IPS-NIHi7 (cell line): ENCODE results near the gene CRYGA.
"Not testable (repeated sequence)": the region's sequence is repeated elsewhere in the genome, so short reads cannot be mapped to it uniquely, and the experiment has no call there.

Experiments used
- DNase-seq: peaks from one replicate; pipeline ENCODE4 v3.0.0; 2012; ENCODE audit warnings: mixed read lengths; ENCODE audit errors: extremely low spot score

The CRYGA gene

GRCh38 chr2:208164951-208165755 is 1.8 kb upstream of the CRYGA start:
- DNase-seq = no peak

- DNase-seq = no peak
Measured at GRCh38 chr2:208156439-208156838, 7.0 kb downstream of the CRYGA start.

- no peak for DNase-seq
Measured at GRCh38 chr2:208153156-208153555, 10.2 kb downstream of the CRYGA start.

GRCh38 chr2:208150956-208151355 is 12.4 kb downstream of the CRYGA start:
- DNase-seq = no peak

- no peak for DNase-seq
Measured at GRCh38 chr2:208150094-208150493, 13.3 kb downstream of the CRYGA start.

- peak; percentile 45 for DNase-seq
Measured at GRCh38 chr2:208148803-208149202, 14.6 kb downstream of the CRYGA start.

GRCh38 chr2:208147759-208148158 is 15.6 kb downstream of the CRYGA start:
- DNase-seq = no peak

- DNase-seq = no peak
Measured at GRCh38 chr2:208147008-208147407, 16.4 kb downstream of the CRYGA start.

- DNase-seq = no peak
Measured at GRCh38 chr2:208146006-208146405, 17.4 kb downstream of the CRYGA start, which contains the start of gene CRYGB. CRYGB (minus strand) TSS chr2:208146158; CDS start chr2:208146120, 38 bp downstream.

GRCh38 chr2:208142925-208143799 is 20.2 kb downstream of the CRYGA start:
- DNase-seq = no peak

GRCh38 chr2:208142240-208142924 is 21.0 kb downstream of the CRYGA start:
- no peak for DNase-seq

- DNase-seq = no peak
Measured at GRCh38 chr2:208139447-208139846, 23.9 kb downstream of the CRYGA start.

GRCh38 chr2:208138334-208138733 is 25.1 kb downstream of the CRYGA start:
- not testable (repeated sequence) for DNase-seq

GRCh38 chr2:208136716-208137094 is 26.7 kb downstream of the CRYGA start:
- no peak for DNase-seq

GRCh38 chr2:208135794-208136715 is 27.3 kb downstream of the CRYGA start:
- no peak for DNase-seq

GRCh38 chr2:208134928-208135586 is 28.3 kb downstream of the CRYGA start:
- no peak for DNase-seq

- no peak for DNase-seq
Measured at GRCh38 chr2:208130712-208131110, 32.7 kb downstream of the CRYGA start.

- DNase-seq = no peak
Measured at GRCh38 chr2:208129744-208130711, 33.4 kb downstream of the CRYGA start, which contains the start of gene CRYGC. CRYGC (minus strand) TSS chr2:208129828; CDS start chr2:208129792, 36 bp downstream.

- no peak for DNase-seq
Measured at GRCh38 chr2:208128136-208128535, 35.3 kb downstream of the CRYGA start.
